HS-5 (cell line): ENCODE results near the gene INTS2.
"Not testable (repeated sequence)": the region's sequence is repeated elsewhere in the genome, so short reads cannot be mapped to it uniquely, and the experiment has no call there.

Experiments
- DNase-seq: peaks from one replicate; pipeline ENCODE4 v3.0.0-alpha.2; 2012; ENCODE audit warnings: low read depth

The INTS2 gene

DNA sequence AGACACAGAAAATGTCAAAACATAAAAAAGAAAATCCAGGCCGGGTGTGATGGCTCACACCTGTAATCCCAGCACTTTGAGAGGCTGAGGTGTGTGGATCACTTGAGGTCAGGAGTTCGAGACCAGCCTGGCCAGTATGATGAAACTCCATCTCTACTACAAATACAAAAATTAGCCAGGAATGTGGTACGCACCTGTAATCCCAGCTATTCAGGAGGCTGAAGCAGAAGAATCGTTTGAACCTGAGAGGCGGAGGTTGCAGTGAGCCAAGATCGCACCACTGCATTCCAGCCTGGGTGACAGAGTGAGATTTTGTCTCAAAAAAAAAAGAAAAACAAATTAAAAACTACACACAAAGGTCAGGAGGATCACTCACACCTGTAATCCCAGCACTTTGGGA is 40.0 kb downstream of the INTS2 start:
- DNase-seq = not testable (repeated sequence)

DNA sequence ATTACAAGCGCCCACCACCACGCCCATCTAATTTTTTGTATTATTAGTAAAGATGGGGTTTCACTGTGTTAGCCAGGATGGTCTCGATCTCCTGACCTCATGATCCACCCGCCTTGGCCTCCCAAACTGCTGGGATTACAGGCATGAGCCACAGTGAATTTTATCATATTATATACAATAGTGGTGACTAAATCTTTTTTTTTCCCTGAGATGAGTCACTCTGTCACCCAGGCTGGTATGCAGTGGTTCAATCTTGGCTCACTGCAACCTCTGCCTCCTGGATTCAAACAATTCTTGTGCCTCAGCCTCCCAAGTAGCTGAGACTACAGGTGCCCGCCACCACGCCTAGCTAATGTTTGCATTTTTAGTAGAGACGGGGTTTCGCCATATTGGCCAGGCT is 41.9 kb downstream of the INTS2 start:
- DNase-seq = not testable (repeated sequence)

DNA sequence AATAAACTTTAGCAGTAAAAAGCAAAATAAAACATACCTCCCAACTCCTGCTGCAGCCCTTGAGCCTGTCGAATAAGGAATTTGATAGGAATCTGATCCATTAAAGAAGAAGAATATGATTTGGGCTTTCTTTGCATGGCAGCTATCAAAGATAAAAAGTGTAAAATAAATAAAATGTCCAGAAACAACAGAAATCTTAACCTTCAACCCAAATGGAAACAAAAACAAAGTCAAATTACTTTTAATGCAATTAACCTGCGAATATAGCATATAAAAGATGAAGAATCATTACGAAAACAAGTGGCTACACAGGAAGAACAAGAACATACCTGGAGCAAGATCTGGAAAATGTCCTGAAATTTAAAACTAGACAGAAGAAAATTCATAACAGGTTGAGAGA is 42.9 kb downstream of the INTS2 start:
- DNase-seq = no peak

DNA sequence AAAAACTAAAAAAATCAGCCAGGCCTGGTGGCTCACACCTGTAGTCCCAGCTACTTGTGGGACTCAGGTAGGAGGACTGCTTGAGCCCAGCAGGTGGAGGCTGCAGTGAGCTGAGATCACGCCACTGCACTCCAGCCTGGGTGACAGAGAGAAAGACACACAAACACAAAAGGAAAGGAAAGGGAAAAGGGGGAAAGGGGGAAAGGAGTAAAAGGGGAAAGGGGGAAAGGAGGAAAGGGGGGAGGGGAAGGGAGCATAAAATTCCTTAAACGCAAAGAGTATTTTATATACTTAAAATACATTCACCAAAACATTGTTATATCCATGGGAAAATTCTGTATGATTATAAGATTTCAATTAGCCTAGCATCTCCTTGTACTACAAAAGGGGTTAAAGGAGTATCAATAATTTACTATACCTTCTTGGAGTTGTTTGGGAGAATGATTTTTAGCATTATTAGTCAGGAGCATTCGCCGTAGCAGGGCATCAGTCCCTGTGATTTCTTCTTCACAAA is 47.1 kb downstream of the INTS2 start:
- no peak for DNase-seq

DNA sequence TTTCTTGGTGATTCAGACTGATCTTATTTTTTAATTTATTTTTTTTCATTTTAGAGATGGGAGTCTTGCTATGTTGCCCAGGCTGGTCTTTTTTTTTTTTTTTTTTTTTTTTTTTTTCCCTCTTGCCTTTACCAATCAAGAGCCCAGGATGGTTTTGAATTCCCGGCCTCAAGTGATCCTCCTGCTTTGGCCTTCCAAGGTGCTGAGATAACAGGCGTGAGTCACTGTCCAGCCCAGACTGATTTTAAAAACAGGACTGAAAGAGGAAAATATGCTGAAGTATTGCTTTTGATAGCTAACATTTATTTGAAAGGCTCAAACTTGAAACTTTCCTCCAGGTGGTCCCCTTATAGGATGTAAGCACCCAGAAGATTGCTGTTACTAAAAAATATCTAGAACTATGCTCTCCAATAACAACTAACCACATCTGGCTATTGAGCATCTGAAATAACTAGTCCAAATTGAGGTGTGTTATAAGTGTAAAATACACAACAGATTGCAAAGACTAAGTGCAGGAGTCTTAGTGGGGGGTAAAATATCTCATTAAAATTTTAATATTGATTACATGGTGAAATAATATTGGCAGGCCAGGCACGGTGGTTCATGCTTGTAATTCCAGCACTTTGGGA is 48.7 kb downstream of the INTS2 start:
- DNase-seq = no peak

DNA sequence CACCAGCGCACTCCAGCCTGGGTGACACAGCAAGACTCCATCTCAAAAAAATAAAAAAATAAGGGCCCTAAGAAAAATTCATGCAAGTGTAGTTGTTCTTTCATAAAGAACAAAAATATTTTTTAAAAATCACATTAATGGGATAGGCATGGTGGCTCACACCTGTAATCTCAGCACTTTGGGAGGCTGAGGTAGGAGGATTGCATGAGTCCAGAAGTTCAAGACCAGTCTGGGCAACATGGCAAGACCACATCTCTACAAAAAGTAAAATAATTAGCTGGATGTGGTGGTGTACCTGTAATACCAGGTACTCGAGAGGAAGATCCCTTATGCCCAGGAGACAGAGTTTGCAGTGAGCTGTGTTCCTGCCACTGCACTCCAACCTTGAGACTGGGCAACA is 49.3 kb downstream of the INTS2 start:
- DNase-seq = no peak

DNA sequence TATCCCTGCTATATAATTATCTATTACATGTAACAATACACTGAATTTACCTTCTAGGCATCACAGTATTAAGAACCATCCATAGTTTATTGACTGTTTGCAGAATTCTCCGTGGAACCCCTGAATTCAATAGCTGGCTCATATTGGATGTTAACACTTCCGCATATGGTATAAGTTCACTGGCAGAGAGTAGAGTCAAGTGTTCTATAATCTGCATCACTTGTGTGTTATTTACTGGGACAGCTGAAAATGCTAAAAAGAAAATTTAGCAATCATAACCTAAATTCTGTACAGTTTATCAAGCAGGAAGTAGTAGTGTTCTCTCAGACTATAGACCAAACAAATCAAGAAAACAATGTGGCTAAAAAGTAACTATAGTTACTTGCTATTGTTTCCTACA is 49.9 kb downstream of the INTS2 start:
- DNase-seq = no peak

DNA sequence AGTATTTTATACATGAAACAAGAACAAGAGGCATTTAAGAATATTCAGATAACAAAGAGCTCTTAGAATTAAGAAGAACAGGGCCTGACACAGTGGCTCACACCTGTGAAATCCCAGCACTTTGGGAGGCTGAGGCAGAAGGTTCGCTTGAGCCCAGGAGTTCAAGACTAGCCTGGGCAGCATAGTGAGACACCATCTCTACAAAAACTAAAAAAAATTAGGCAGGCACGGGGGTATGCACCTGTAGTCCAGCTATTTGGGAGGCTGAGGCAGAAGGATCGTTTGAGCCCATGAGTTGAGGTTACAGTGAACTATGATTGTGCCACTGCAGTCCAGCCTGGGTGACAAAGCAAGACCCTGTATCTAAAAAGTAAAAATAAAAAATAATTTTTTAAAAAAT is 52.0 kb downstream of the INTS2 start:
- DNase-seq = no peak

DNA sequence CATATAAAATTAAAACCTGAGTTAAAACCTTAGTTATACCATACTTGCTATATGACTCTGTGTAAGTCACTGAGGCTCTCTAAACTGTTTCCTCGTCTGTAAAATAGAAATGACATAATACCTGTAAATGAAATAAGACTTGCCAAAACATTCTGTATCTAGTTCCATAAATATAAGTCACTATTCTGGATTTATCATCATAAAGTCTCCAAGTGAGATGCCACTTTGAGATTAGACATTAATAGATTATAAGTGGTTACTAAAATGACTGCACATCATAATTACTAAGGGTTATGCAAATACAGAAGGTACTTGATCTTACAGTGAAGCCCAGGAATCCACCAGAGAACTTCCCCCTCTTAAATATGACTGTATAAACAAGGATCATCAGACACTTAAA is 52.5 kb downstream of the INTS2 start:
- DNase-seq = no peak

DNA sequence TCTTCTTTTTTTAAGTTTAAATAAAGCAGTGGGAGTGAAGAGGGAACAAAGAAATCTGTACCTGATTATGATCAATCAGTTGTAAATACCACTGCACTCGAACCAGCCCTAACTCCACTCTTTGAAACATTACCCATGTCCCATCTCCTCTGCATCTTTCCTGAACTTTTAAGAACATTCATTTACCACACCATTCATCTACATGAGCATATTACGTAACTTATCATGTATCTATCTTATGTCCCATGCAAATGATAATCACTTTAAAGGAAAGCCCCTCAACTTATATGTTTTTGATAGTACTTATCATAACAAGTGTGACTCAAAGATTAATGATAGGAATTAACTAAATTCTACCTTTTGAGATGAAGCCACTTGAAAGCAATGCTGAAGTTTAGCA is 53.7 kb downstream of the INTS2 start:
- DNase-seq = no peak

DNA sequence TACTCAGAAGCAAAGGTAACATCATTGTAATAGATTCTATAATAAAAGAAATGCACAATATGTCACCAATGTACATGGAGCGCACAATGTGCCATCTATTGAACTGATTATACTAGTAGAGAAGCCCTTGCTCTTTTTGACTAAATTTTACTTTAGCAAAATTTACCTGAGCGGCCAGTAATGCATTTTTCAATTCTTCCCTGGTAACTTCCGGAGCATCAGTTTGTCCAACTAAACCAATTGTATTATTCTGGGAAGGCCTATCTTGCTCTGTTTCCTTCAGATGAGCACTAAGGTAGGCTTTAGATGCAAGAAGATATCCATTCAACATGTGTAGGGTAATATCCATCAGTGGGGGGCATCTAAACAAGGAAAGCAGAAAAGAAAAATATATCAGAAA is 55.7 kb downstream of the INTS2 start:
- no peak for DNase-seq

DNA sequence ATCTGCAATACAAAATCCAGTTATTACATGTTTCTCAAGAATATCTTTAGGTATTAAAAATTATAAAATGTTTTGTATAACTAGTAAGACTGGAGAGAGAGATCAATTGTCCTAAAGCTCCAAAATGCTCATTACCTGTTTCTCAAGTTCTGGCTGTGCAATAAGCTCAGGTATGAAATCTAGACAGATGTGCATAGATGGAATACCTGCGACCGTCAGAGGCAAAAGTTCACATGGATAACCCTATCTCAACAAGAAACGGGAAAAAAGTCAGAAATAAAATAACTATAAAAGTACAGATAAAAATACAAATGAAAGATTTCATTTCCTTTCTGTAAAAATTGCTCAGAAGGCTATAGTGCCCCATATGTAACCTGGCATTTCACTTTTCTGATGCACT is 58.6 kb downstream of the INTS2 start:
- DNase-seq = no peak

DNA sequence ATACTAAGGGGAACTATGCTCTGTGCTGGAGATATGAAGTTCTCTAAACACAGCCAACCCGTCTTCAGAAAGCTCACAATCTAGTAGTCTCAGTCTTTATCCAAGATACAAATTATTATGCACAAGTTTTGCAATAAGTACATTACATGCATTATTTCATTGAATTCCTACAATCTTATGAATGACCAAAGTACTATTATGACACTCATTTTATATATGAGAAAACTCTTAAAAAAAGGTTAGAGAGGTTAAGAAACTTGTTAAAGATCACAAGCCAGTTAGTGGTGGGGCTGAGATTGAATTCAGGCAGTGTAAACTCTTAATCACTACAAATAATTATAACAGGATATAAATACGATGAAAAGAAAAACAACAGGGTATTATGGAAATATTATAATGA is 59.7 kb downstream of the INTS2 start:
- DNase-seq = no peak

DNA sequence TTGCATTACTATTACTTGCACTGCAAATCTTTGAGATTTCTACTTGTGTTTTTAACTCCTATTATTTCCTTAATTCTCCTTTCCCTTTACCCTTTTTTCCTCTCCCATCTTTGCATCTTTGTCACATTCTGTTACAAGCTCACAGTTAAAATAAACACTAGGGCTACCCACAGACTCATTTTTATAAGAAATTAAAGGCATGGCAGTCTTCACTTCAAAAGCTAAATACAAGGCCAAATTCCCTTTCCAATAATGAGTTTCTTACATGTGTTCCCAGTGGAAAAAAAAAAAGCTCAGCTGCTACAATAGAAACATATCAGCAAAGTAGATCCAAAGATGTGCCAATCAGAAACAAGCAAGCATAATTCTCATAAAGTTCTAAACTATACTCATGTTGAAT is 60.7 kb downstream of the INTS2 start:
- DNase-seq = no peak

DNA sequence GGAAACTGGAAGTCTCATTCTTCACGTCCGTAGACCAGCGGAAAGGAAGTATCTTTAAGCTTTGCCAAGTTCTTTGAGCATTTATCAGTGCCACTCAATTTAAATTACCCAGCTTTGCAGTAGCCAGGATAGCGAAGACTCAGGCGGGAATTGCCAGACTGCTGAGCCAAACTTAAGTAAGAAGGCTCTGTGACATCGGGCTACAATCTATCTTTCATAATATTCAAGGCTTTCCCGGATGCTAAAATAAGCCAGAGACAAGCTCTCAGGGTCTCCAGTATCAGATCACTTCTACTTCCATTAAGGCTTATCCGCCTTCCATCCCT is 64.0 kb downstream of the INTS2 start:
- no peak for DNase-seq

DNA sequence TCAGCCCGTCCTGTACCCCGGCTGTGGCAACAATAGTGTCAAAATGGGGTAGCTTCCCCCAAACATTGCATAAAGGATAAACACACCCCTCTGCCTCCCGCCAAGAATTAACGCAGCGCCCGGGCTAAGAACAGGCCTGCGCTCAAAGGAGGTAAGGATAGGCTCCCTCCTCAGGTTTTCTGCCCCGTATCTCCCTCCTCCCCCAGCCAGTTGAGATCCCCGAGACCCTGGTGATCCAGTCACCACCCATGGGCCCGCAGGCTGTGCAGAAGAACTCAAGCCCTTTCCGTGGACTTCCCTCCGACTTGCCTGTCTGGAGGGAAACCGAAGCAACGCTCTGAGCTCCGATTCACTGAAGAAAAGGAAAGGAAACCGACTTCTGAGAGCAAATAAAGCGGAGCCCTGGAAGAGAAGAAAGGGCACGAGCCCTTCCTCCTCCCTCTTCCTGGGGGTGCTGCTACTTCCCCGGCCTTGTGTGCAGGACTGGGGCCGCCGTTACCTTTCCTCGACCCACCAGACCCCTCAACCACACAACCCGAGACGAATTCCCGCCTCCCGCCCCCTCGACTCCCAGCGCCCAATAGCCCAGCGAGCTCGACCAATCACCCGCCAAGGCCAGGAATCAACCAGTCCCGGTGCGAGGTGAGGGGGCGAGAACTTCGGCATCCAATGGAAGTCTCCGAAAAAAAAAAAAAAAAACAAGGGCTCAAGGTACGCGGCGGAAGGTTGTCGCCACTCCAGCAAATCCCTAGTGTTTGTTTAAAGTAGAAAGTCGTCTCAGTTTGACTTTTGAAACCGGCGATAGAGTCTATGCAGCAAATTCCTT is 64.6 kb downstream of the INTS2 start, which contains the start of gene BRIP1:
BRIP1 (minus strand) TSS at position 554 of the 826 bp plus-strand sequence. CDS start 1,989 bp downstream, outside the sequence.
- peak; percentile 82 for DNase-seq

DNA sequence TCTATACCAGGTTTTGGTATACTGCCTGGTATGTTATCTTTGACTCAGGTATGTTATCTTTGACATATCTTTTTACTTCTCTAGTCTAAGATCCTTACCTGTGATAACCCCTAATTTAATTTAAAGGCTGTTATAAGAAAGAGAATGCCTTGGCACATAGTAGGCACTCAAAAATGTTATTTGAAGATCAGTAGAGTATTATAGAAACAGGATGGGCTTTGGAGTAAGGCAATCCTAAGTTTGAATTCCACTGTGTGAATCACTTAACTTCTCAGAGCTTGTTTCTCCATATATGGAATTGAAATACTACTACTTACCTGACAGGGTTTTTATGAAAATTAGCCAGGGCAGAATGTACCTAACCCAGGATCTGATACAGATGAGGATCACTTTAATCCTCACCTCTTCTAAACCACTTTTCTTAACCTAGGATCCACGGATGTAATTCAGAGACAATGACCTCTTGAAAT is 65.6 kb downstream of the INTS2 start:
- DNase-seq = no peak

DNA sequence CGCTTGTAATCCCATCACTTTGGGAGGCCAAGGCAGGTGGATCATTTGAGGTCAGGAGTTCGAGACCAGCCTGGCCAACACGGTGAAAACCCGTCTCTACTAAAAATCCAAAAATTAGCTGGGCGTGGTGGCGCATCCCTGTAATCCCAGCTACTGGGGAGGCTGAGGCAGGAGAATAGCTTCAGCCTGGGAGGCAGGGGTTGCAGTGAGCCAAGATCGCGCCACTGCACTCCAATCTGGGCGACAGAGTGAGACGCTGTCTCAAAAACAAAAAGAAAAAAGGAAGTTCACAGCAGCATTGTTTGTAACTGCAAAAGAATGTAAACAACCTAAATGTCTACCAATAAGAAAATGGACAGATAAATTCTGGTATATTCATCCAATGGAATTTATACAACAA is 67.4 kb downstream of the INTS2 start:
- DNase-seq = not testable (repeated sequence)

DNA sequence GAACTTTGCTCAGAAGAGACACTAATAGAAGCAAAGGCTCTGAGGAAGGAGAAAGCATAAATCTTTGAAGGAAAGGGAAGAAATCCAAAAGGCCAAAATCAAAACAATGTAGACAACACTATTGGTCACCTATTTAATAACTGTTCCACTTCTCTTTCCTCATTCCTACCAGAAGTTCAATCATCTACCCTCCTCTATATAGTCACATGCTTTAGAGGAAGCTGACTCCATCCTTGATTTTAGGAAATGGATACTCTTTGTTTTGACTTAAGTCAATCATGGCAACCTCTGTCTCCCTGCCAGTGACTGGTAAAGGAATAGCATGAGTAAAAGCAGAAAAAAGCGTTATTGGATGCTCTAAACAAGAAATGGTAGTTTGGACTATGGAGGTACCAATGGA is 71.7 kb downstream of the INTS2 start:
- DNase-seq = no peak

DNA sequence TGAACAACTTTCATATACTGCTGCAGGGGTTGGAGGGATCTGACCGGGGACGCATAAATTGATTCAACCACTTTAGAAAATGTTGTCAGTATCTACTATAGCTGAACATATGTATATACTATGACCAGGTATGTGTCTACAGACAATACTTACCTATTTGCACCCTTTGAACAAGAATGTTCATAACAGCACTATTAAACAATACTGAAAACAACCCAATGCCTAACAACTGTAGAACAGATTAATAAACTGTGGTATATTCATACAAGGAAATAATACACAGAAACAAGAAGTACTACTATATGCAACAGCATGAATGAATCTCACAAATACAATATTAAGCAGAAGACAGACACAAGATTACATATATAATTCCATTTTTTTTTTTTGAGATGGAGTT is 74.9 kb downstream of the INTS2 start:
- DNase-seq = no peak

DNA sequence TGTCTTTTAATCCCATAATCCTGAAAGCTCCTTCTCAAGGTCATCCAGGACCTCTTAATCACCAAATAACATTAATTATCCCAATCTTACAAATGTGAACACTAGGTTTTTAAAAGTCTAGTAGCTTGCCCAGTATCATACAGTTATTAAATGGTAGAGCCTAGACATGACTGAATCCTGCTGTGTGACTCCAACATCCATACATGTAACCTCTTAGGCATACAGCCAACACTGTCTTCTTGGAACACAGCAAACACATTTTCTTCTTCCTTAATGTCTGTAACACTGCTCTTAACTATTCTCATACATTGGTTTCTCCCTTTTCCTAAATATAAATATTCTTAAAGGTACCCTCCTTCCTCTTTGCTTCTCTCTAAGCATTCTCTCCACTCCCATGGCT is 78.1 kb downstream of the INTS2 start:
- no peak for DNase-seq

DNA sequence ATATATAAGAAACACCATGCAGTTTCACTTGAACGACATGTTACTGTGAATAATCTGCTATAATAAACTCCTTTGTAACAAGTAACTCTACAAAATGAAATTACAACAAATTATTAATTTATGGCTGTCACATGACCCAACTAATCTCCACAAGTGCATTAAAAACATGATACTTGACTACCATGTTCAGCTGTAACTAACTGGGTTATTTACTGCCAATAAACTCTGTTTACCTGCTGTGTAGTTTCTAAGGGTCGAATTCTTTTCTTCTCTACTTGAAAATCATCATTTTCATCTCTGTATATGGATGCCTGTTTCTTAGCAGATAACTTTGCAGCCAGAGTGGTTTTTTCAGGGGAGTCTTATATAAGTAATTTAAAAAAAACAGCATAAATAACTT is 78.9 kb downstream of the INTS2 start:
- DNase-seq = no peak

DNA sequence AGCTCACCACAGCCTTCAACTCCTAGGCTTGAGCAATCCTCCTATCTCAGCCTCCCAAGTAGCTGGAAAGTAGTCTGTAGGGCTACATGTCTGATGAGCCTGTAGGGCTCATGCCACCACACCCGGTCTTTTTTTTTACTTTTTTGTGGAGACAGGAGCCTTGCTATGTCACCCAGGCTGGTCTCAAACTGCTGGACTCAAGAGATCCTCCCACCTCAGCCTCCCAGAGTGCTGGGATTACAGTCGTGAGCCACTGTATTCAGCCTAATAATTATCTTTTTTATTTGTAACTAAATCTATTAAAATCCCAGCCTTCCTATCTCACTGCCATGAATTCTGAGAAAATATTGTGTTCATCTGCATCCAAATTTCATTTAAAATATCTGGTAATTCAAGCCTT is 79.5 kb downstream of the INTS2 start:
- DNase-seq = no peak

DNA sequence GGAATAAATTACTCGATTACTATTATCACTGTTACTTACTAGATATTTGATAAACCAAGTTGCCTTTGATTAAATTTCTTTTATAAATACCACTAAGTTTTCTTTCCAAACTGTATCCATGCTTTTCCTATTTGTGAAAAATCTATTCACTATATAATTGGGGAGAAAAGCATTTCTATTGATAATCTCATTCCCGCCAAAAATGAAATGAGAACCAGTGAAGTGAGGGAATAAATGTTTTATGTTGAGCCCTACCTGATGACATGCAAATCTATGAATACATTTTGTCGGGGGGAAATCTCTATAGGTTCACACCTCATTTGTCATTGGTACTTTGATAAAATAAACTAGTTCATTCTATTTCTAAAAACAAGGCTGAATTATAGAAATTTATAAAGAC is 80.1 kb downstream of the INTS2 start:
- no peak for DNase-seq
